HG03108 (cell line): ENCODE results near the gene PNPLA8.
"Not testable (repeated sequence)": the region's sequence is repeated elsewhere in the genome, so short reads cannot be mapped to it uniquely, and the experiment has no call there.

ENCODE experiments used
- ATAC-seq: cut with Tn5 transposase; IDR thresholded peaks from one replicate; pipeline ENCODE4 v1.9.1; 2021; ENCODE audit warnings: moderate library complexity; ENCODE audit not compliant: unreplicated experiment

PNPLA8 gene, protein sequence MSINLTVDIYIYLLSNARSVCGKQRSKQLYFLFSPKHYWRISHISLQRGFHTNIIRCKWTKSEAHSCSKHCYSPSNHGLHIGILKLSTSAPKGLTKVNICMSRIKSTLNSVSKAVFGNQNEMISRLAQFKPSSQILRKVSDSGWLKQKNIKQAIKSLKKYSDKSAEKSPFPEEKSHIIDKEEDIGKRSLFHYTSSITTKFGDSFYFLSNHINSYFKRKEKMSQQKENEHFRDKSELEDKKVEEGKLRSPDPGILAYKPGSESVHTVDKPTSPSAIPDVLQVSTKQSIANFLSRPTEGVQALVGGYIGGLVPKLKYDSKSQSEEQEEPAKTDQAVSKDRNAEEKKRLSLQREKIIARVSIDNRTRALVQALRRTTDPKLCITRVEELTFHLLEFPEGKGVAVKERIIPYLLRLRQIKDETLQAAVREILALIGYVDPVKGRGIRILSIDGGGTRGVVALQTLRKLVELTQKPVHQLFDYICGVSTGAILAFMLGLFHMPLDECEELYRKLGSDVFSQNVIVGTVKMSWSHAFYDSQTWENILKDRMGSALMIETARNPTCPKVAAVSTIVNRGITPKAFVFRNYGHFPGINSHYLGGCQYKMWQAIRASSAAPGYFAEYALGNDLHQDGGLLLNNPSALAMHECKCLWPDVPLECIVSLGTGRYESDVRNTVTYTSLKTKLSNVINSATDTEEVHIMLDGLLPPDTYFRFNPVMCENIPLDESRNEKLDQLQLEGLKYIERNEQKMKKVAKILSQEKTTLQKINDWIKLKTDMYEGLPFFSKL

DNA sequence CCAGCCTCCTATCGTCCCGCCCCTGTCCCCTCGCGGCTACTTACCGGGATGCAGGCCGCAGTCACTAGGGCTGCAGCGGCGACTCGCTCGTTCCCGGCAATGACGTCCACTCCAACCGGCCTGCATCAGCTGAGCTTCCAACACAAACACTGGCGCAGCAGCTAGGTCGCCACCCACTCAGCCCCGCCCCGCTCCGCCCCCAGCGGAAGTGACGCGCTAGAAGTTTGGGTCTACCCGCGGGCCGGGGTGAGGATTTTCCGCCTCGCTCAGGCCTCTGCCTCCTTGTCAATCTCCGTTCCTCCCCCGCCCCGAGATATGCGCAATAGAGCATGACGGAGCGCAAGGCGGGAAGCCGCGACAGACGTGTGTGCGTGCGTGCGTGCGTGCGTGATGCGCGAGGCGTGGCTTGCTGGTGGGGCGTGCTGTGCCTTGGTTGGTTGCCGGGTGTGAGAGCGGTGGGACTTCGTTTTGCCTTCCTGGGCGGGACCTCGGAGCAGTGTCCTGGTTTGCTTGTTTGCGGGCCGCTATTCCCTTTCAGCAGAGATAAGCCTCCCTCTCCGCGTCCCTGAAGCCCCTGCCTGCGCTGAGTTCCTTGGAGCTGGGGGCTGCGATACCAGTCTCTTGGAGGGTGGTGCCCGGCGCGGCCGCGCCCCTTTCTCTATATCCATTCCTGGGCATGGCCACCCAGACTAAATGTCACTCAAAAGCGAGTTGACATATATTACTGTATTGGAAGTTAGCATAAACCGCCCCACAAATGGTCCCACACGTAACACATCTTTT is at the start of gene PNPLA8:
Gene PNPLA8 (minus strand): TSS at position 151 of the 783 bp plus-strand sequence. CDS start 10,644 bp downstream, outside the sequence.
- peak; percentile 87 for ATAC-seq

DNA sequence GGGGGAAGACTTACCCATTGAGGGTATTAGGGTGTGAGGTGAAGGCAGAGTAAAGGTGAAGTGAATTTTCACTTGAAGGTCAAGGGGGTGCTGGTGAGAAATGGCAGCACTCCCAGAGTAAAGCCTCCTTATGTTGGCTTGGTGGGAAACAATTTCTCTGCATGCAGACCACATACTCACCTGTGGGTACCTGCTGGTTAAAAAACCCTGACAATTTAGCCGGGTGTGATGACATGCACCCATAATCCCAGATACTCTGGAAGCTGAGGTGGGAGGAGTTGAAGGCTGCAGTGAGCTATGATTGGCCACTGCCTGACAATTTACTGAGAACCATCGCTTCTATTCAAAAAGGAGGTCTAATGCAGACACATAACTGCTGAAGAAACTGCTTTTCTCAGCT is 49.2 kb upstream of the PNPLA8 start:
- no peak for ATAC-seq

DNA sequence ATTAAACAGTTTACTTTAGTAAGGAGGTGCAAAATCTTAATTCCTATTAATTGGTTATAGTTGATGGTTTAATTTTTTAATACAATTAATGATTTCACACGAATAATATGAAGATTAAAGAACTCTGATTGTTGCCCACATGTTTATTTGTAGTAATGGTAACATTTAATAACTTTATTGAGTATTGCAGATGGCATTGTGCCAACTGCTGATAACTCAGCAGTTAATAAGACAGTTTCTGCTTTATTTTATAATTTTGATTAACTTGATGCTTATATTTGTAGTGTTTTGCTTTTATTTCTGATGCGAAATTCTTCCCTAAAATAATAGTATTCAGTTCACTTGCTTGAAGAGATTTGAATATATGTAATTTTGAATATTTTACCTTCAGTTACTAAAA is 46.5 kb upstream of the PNPLA8 start:
- ATAC-seq: no peak

DNA sequence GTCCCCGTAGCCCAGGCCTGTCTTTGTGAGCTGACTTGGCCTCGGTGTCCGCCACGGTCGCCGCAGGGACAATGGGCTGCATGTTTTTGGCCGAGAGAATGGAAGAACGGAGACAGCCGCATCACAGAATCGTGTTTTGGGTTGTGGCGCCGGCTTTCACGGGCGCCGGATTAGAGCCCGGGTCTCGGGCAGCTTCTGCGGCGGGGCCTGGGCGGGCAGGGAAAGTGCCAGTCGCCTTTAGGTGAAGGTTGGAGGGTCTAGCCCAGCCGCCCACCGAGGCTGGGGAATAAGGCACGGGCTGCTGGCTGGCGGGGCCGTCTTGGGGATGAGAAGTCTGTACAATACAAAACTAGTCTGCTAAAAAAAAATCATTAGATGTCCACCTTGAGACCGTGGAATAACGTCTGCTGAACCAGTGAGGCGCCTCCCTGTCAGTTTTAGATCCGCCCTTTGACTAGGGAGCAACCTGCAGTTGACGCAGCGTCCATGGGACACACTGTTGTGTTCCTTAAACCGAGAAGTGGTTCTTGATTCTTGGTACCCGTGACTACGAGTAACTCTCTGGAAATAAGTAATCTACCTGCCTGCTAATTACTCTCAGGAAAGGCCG is 44.3 kb upstream of the PNPLA8 start:
- peak; percentile 22 for ATAC-seq

DNA sequence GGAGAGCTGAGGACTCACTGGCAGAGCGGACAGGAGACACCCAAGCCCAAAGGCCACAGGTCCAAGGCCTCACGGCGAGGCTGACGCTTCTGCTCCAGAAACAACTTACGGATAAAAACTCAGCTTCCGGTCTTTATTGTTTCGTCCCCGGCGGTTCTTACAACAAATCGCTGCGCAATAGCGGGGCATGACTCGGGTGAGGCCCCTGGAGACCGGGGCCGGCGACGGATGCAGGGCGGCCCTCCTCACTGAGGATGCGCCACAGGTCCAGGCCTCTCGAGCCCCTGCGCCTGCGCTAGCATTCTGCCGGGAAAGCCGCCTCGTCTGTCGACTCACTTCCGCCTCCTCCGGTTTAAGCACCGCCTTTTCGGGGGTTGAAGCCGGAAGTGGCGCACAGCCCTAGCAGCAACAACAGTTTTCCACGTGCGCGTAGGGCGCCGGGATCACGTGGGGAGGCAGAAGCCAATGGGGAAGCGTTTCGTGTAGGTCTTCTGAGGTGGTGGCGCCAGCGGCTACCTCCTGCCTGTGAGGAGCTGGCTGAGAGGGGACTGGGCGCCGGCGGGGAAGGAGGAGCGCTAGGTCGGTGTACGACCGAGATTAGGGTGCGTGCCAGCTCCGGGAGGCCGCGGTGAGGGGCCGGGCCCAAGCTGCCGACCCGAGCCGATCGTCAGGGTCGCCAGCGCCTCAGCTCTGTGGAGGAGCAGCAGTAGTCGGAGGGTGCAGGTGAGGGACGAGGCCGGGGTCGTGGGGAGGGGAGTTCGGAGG is 43.6 kb upstream of the PNPLA8 start, which contains the start of the genes DNAJB9 and THAP5:
Gene DNAJB9 (plus strand): TSS at position 494 of the 765 bp plus-strand sequence. CDS start 1,853 bp downstream, outside the sequence.
Gene THAP5 (minus strand): TSS at position 326 of the 765 bp plus-strand sequence. CDS start 137 bp downstream, at position 189.
- ATAC-seq: peak; percentile 96

DNA sequence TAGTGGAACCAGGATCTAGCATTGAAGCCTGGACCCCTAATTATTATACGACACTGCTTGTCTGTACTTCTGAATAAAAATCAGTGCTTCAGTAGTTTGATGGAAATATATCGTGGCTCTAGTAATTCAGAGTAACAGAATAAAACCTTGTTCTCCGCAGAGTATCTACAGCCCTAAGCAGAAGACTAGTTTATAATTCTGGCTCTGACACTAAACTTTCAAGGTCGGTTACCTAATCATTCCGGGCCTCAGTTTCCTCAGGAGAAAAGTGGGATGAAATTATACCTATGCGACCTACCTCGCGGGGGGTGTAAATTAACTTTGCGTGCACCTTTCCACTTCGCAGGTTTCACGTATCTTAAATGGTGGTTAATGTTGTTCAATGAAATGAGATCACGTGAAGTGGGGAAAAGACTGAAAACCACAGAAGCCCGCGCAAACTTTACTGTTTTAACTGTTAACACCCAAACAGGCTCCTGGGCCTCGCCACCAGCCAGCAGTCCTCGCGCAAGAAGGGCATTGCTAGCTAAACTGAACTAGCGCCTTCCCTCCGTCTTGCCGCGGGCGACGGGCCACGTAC is 43.0 kb upstream of the PNPLA8 start:
- no peak for ATAC-seq

DNA sequence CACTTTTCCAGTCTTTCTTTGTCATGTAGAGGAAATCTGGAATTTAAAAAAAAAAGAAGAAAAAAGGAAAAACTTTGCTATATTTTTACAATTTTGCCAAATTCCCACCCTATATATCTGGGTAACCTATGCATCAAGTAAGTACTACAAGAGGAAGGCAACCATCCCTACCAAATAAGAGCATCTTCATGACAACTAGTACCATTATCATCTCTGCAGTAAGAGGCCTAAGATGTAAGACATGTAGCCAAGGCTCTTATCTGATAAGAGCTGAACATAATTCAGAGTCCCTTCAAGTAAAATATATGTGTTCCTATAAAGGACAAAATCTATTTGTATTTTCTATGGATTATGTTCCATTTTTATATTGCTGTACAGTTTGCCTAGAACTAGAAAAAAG is 40.1 kb upstream of the PNPLA8 start:
- ATAC-seq: no peak

DNA sequence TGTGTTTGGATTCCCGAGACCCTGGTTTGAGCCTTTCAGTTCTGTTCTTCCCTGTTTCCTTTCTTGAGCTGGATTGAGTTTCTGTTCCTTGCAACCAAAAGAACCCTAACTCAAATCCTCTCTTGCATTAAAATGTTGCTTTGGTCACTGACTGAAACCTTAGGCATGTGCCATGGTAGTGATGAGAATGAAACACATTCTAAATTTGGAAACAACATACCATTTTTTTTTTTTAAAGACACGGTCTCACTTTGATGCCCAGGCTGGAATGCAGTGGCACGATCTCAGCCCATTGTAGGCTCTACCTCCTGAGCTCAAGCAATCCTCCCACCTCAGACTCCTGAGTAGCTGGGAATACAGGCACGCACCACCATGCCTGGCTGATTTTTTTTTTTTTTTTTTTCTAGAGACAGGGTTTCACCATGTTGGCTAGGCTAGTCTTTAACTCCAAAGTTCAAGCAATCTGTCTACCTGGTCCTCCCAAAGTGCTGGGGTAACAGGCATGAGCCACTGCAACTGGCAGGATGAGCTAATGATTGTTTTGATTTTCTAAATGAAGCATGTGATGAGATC is 35.2 kb upstream of the PNPLA8 start:
- no peak for ATAC-seq

DNA sequence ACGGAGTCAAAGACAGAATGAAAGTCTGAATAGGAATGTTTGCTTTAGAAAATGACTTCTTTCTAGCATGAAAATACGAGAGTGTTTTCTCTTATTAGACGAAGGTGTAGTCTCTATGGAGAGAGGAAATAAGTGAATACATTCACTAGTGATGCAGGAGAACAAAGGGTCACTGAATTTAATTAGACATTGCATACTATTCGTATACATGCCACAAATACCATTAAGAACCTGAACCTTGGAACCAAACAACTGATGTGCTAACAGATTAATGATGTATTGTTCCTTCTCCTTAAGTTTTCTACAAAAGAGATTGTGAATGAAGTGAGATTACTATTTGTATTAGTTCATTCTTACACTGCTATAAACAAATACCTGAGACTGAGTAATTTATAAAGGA is 33.3 kb upstream of the PNPLA8 start:
- no peak for ATAC-seq

DNA sequence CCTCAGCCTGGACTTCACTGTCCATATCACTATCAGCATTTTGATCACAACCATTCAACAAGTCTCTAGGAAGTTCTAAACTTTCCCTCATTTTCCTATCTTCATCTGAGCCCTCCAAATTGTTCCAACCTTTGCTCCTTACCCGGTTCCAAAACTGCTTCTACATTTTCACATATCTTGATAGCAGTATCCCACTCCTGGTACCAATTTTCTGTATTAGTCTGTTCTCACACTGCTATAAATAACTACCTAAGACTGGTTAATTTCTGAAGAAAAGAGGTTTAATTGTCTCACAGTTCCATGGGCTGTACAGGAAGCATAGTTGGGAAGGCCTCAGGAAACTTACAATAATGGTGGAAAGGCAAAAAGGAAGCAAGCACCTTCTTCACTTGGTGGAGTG is 31.7 kb upstream of the PNPLA8 start:
- no peak for ATAC-seq

DNA sequence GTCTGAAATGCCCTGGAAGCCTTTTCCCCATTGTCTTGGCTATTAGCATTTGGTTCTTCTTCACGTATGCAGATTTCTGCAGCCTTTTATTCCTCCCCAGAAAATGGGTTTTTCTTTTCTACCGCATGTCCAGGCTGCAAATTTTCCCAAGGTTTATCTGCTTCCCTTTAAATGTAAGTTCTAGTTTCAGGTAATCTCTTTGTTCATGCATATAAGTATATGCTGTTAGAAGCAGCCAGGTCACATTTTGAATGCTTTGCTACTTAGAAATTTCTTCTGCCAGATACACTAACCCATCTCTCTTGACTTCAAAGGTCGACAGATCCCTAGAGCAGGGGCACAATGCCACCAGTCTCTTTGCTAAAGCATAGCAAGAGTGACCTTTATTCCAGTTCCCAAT is 31.3 kb upstream of the PNPLA8 start:
- no peak for ATAC-seq

DNA sequence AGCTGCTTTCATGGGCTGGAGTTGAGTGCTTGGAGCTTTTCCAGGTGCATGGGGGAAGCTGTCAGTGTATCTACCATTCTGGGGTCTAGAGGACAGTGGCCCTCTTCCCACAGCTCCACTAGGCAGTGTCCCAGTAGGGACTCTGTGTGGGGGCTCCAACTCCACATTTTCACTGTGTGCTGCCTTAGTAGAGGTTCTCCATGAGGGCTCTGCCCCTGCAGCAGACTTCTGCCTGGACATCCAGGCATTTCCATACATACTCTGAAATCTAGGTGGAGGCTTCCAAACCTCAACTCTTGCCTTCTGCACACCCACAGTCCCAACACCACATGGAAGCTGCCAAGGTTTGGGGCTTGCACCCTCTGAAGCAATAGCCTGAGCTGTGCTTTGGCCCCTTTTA is 30.7 kb upstream of the PNPLA8 start:
- not testable (repeated sequence) for ATAC-seq

DNA sequence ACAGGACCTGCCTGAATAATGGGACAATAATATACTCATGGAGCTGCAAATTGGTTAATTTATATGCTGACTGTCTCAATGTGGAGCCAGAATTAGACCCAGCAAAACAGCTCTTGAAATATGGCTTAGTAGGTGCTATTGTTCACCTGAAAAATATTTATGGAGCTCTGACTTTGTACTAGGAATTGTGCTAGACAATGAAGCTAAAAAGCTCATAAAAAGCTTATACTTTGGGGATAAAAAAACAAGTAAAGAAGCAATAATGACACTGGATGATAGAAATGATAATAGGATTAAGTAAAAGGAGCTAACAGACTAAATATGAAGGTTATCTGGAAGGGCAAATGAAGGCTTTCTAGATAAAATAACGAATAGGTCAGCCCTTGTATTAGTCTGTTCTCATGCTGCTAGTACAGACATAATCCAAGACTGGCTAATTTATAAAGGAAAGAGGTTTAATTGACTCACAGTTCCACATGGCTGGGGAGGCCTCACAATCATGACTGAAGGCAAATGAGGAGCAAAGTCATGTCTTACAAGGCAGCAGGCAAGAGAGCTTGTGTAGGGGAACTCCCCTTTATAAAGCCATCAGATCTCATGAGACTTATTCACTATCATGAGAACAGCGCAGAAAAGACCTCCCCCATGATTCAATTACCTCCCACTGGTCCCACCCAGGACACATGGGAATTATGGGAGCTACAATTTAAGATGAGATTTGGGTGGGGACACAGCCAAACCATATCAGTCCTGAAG is 22.4 kb upstream of the PNPLA8 start:
- ATAC-seq: not testable (repeated sequence)

DNA sequence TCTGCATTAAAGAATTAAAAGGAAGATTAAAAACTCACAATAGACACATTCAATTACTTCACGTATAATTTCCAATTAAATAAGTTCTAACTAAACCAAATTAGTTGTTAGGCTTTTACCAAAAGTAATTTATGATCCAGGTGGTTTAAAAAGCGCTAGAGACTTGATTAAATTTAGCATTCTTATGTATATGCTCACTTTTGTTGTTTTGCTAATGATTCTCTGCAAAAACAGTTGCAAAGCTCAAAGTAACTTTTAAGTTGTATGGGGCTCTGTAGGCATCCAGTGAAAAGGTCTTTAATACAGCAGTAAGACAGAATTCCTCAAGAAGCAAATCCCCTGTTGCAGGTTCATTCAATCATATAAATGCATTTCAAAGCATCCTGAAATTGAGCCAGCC is 15.5 kb upstream of the PNPLA8 start:
- ATAC-seq: no peak

DNA sequence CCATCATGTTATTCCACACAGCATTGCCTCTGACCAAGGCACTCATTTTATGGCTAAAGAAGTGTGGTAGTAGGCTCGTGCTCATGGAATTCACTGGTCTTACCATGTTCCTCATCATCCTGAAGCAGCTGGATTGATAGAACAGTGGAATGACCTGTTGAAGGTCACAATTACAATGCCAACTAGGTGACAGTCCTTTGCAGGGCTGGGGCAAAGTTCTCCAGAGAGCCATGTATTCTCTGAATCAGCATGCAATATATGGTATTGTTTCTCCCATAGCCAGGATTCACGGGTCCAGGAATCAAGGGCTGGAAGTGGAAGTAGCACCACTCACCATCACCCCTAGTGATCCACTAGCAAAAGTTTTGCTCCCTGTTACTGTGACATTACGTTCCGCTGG is 12.8 kb upstream of the PNPLA8 start:
- not testable (repeated sequence) for ATAC-seq

DNA sequence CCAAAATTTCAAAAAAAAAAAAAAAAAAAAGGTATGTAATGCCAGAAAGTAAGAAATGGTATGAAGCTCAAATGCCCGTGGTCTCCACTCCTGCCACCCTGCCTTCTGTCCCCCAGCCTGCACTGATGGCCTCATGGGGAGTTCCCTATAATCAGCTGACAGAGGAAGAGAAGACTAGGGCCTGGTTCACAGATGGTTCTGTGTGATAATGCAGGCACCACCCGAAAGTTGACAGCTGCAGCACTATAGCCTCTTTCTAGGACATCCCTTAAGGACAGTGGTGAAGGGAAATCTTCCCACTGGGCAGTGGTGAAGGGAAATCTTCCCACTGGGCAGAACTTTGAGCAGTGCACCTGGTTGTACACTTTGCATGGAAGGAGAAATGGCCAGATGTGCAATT is 12.3 kb upstream of the PNPLA8 start:
- not testable (repeated sequence) for ATAC-seq

DNA sequence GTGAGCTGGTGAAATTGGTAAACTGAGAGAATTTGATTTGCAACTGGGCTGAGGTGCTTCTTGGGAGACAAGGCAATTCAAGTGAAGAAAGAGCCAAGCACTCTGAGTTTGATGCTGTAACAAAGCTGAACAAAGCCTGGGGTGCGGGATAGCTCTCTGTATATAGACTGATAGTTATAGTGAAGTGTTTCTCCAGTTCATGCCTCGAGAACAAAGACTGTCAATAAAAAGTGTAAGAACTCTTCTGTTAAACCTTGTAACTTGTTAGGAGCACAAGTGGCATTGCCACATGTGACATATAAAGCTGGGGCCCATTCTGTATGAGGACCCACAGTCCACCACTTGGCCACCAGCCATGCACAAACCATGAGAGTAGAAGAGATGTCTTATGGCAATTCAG is 11.3 kb upstream of the PNPLA8 start:
- ATAC-seq: no peak

DNA sequence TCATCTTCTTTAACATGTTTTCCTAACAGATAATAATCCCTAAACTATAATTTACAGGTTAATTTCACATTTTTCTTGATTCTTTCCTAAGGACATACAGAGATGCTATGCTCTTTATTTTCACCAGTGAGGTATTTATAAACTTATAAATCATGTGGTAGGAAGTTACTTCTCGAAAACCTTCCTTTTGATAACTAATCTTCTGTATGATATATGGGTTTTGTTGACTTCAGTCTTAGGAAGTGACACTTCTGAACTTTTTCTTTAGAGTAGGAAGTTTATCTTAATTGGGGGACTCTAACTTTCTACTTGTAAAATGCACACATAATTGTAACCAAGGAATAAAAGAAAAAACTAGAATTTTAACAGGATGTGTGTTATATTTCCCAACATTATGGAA is 9.8 kb upstream of the PNPLA8 start:
- ATAC-seq: no peak

DNA sequence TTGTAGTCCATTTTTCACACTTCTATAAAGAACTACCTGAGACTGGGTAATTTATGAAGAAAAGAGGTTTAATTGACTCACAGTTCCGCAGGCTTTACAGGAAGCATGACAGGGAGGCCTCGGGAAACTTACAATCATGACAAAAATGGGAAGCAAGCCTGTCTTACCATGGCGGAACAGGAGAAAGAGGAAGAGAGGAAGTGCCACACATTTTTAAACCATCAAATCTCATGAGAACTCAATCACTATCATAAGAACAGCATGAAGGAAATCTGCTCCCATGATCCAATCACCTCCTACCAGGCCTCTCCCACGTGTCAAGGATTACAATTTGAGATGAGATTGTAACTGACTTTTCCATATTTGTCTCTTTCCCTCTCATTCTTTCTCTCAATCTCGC is 9.3 kb upstream of the PNPLA8 start:
- ATAC-seq: no peak
